OCI-LY7 (cell line): ENCODE data around the gene RNF5. TPM values are rescaled to one million over a fixed set of nuclear protein-coding genes. Genes with fewer than 3 reads are reported as not detected.

Experiments
- BruUV-seq: library from RNA; stranded (reverse); fragments of 400-500 nt; replicated peaks from 2 replicates; lab custom pipeline; 2021; lab: Mats Ljungman, UMichigan
- CTCF ChIA-PET: fragments of 300-600 bp; sonication (Branson Sonifier 250); formaldehyde crosslinking; loops from one replicate; lab custom pipeline; 2022; ENCODE audit warnings: antibody characterized with exemption; ENCODE audit not compliant: unreplicated experiment; lab: Charles Lee
- POLR2A ChIA-PET: fragments of 300-600 bp; sonication (Branson Sonifier 250); formaldehyde crosslinking; loops from one replicate; lab custom pipeline; 2022; ENCODE audit warnings: antibody characterized with exemption; lab: Charles Lee
- DNase-seq: peaks from one replicate; pipeline ENCODE4 v3.0.0-alpha.2; 2015; ENCODE audit warnings: low spot score
- H2AFZ ChIP-seq: fragments of 200-600 bp; sonication (generic), shearing (Covaris generic); 2 replicates; pipeline ENCODE4 v1.6.1; 2014; ENCODE audit warnings: mild to moderate bottlenecking, antibody characterized with exemption, low read length, moderate library complexity
- H3K27ac ChIP-seq: fragments of 200-600 bp; sonication (generic); 2 replicates; pipeline ENCODE4 v1.5.1; 2014; ENCODE audit warnings: mixed run types, low read depth, mild to moderate bottlenecking, moderate library complexity, low read length, inconsistent platforms; ENCODE audit not compliant: poor library complexity, severe bottlenecking
- H3K36me3 ChIP-seq: fragments of 200-600 bp; sonication (generic); 2 replicates; pipeline ENCODE4 v1.6.1; 2014; ENCODE audit warnings: mild to moderate bottlenecking, antibody characterized with exemption, low read length, moderate library complexity, mixed read lengths; ENCODE audit not compliant: insufficient read depth
- H3K4me1 ChIP-seq: fragments of 200-600 bp; sonication (generic); 2 replicates; pipeline ENCODE4 v1.5.1; 2014; ENCODE audit warnings: mild to moderate bottlenecking, low read length; ENCODE audit not compliant: insufficient read depth, poor library complexity, severe bottlenecking
- H3K4me2 ChIP-seq: fragments of 200-600 bp; sonication (generic); 2 replicates; pipeline ENCODE4 v1.6.1; 2014; ENCODE audit warnings: mild to moderate bottlenecking, low read length
- H3K4me3 ChIP-seq: fragments of 200-600 bp; sonication (generic); 2 replicates; pipeline ENCODE4 v1.5.1; 2014; ENCODE audit warnings: mild to moderate bottlenecking, low read depth, low read length; ENCODE audit not compliant: poor library complexity, severe bottlenecking
- H3K79me2 ChIP-seq: fragments of 200-600 bp; sonication (generic); 2 replicates; pipeline ENCODE4 v1.6.1; 2016; ENCODE audit warnings: low read depth, mild to moderate bottlenecking, low read length, moderate library complexity, mixed read lengths; ENCODE audit not compliant: insufficient read depth
- H3K9me2 ChIP-seq: fragments of 200-600 bp; sonication (generic); 2 replicates; pipeline ENCODE4 v1.6.1; 2016; ENCODE audit warnings: mild to moderate bottlenecking, low read length, mixed read lengths; ENCODE audit not compliant: insufficient read depth
- H3K9me3 ChIP-seq: fragments of 200-600 bp; sonication (generic); 2 replicates; pipeline ENCODE4 v1.6.1; 2014; ENCODE audit warnings: mild to moderate bottlenecking, mixed run types, low read length, mixed read lengths
- H4K20me1 ChIP-seq: fragments of 200-600 bp; sonication (generic); 2 replicates; pipeline ENCODE4 v1.6.1; 2014; ENCODE audit warnings: mild to moderate bottlenecking, antibody characterized with exemption, low read length, moderate library complexity, mixed read lengths; ENCODE audit not compliant: insufficient read depth
- CTCF ChIP-seq: fragments of 200-600 bp; sonication (generic); conservative IDR thresholded peaks from 2 replicates; pipeline ENCODE4 v1.5.1; 2014; ENCODE audit warnings: mild to moderate bottlenecking, antibody characterized with exemption, low read length, moderate library complexity, mixed read lengths
- EZH2phosphoT487 ChIP-seq: fragments of 200-600 bp; sonication (generic); IDR thresholded peaks from 2 replicates; pipeline ENCODE4 v1.6.1; 2018; ENCODE audit warnings: low read depth, borderline replicate concordance, mild to moderate bottlenecking, mixed run types, antibody characterized with exemption, low read length, moderate library complexity, mixed read lengths
- intact Hi-C: fragments of 100-400 bp; cut with micrococcal nuclease; formaldehyde crosslinking; loops from one replicate; pipeline ENCODE4 v1.10.0; 2022; ENCODE audit not compliant: unreplicated experiment
- total RNA-seq, 2 experiments: library from RNA; depleted of rRNA in 1 of 2; stranded (reverse); fragments of >200 nt in 1 of 2; shearing (Covaris generic) in 1 of 2; gene quantifications; 2 replicates each; pipeline ENCODE4 v1.2.3, GENCODE V29; 2014 to 2022

The RNF5 gene
- total RNA-seq, 2 experiments from 2014 or later = 50.6 to 59.9 TPM

- ChIA-PET CTCF (no interaction called here), POLR2A (interaction anchor here (0.8 to 3.3 kb wide), 3 partner anchors 9 to 79 kb away, joined by 3 to 16 read pairs (median 3); partner anchors contain the start of gene AGPAT1)
- H3K79me2 ChIP-seq = peaks cover 31% of the 10 kb centered on the region; the same call in 1 of the 2 replicates
- no peak for TF ChIP-seq CTCF
- no peak for TF ChIP-seq EZH2phosphoT487
- H2AFZ ChIP-seq = no peak overlapping the region
- intact Hi-C loops = no loop called here
- H3K9me3 ChIP-seq = no peaks in the 10 kb centered on the region
- peak overlapping the region; percentile 86 for H3K4me2 ChIP-seq
- H4K20me1 ChIP-seq = no peaks in the 10 kb centered on the region
- no TSS peak for BruUV-seq
- peaks cover 50% of the 10 kb centered on the region for H3K4me1 ChIP-seq
- peak overlapping the region; percentile 79 for H3K27ac ChIP-seq
- H3K36me3 ChIP-seq = peaks cover 40% of the 10 kb centered on the region
- no peaks in the 10 kb centered on the region for H3K9me2 ChIP-seq
- H3K4me3 ChIP-seq = peak overlapping the region; percentile 92
- no peak for DNase-seq
Observed at GRCh38 chr6:32188381-32189068, 10.3 kb downstream of the RNF5 start.

DNA sequence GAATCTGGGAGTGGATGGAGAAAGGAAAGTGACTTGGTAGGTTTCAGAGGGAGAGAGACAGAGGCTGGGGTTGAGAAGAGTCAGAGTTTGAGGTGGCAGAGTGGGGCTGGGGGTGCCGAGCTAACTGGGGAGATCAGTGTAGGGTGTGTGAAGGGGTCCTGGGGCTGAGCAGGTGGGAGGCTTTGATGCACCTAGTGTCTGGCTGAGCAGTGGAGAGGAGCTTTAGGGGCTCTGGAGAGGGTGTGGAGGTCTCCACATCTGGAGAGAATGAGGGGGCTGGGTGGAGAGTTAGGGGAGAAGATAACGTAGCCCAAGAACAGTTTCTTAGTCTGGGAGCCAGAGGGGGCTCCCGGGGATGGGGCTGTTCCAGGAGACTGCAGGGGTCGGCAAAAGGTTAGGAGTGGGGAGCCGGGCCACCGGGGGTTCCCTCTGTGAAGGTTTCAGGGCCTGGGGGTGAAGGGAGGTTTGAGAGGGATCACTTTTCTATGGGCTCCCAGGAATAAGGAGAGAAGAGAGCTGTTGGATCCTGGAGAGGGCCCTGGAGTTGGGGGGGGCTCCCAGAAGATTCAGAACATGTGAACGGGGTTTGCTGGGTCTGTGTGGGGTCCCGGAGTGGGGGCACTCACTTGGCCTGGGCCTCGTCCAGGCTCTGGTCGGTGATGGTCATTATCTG, 11.0 kb downstream of the RNF5 start:
- CTCF ChIA-PET = no interaction called here
- Histone ChIP-seq H3K79me2 (peaks cover 31% of the 10 kb centered on the region; the same call in 1 of the 2 replicates), H3K36me3 (peaks cover 33% of the 10 kb centered on the region), H3K4me2 (peak overlapping the region; percentile 86), H3K4me3 (peak overlapping the region; percentile 92), H3K27ac (peak overlapping the region; percentile 79), H3K9me3 (no peaks in the 10 kb centered on the region), H3K9me2 (no peaks in the 10 kb centered on the region), H4K20me1 (no peaks in the 10 kb centered on the region), H2AFZ (no peak overlapping the region), H3K4me1 (peaks cover 57% of the 10 kb centered on the region)
- no peak for DNase-seq
- no TSS peak for BruUV-seq
- intact Hi-C loops = no loop called here
- TF ChIP-seq CTCF (no peak), EZH2phosphoT487 (no peak)
- POLR2A ChIA-PET = interaction anchor here (0.8 to 3.3 kb wide), 3 partner anchors 10 to 78 kb away, joined by 3 to 16 read pairs (median 3); partner anchors contain the start of gene AGPAT1
